Measurements from ENCODE around the gene TMEM80. TPM values are rescaled to one million over a fixed set of nuclear protein-coding genes. Genes with fewer than 3 reads are reported as not detected.
A peak's percentile ranks its signal among the peaks of the same experiment; 100 is the strongest.

Gene TMEM80
- total and polyA plus RNA-seq, 2 experiments from 2014 or later: 26.7 to 35.5 TPM

DNA sequence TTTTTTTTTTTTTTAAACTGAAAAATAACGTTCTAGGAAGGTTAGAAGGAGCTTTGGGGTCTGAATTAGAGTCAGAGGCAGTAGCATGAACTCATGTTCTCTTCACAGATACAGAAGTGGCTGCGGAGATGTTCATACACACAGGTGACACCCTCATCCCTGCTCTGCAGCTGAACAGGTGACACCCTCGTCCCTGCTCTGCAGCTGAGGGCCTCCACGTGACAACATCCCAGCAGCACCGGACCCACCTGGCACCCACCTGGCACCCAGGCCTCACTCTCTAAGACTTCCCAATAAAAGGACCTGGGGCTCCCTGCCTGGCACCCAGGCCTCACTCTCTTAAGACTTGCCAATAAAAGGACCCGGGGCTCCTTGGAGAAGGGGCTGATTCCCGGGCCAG, 38.8 kb upstream of the TMEM80 start:
- TF ChIP-seq EZH2 (IDR thresholded peaks at IDR 0.05; ENCODE audit: borderline replicate concordance): no peak
- TF ChIP-seq, protein P1, sequence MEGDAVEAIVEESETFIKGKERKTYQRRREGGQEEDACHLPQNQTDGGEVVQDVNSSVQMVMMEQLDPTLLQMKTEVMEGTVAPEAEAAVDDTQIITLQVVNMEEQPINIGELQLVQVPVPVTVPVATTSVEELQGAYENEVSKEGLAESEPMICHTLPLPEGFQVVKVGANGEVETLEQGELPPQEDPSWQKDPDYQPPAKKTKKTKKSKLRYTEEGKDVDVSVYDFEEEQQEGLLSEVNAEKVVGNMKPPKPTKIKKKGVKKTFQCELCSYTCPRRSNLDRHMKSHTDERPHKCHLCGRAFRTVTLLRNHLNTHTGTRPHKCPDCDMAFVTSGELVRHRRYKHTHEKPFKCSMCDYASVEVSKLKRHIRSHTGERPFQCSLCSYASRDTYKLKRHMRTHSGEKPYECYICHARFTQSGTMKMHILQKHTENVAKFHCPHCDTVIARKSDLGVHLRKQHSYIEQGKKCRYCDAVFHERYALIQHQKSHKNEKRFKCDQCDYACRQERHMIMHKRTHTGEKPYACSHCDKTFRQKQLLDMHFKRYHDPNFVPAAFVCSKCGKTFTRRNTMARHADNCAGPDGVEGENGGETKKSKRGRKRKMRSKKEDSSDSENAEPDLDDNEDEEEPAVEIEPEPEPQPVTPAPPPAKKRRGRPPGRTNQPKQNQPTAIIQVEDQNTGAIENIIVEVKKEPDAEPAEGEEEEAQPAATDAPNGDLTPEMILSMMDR (IDR thresholded peaks at IDR 0.05; ENCODE audit: poor library complexity): no peak
- no peak for TF ChIP-seq EZH2phosphoT487 (IDR thresholded peaks at IDR 0.05; ENCODE audit: low read depth, severe bottlenecking, unreplicated experiment)
- Histone ChIP-seq H3K79me2 (peaks cover 2% of the 10 kb centered on the region), H3K4me3 (no peak overlapping the region), H3K9me2 (replicated peaks; ENCODE audit: insufficient read depth) (no peaks in the 10 kb centered on the region), H3K4me1 (ENCODE audit: insufficient read depth) (peaks cover 9% of the 10 kb centered on the region), H3K9me3 (ENCODE audit: low read depth) (no peaks in the 10 kb centered on the region), H3K27me3 (no peaks in the 10 kb centered on the region), H3K27ac (no peak overlapping the region), H3K4me2 (no peak overlapping the region), H4K20me1 (ENCODE audit: insufficient read depth, poor library complexity, severe bottlenecking) (peaks cover 3% of the 10 kb centered on the region), H2AFZ (no peak overlapping the region), H3K36me3 (replicated peaks; ENCODE audit: insufficient read depth, low read depth) (no peaks in the 10 kb centered on the region)
- no peak for DNase-seq (ENCODE audit: low spot score)
- WGBS (ENCODE audit: low lambda C conversion rate, missing lambda C conversion rate): 89% methylated on average over 7 of the region's 7 CpGs

DNA sequence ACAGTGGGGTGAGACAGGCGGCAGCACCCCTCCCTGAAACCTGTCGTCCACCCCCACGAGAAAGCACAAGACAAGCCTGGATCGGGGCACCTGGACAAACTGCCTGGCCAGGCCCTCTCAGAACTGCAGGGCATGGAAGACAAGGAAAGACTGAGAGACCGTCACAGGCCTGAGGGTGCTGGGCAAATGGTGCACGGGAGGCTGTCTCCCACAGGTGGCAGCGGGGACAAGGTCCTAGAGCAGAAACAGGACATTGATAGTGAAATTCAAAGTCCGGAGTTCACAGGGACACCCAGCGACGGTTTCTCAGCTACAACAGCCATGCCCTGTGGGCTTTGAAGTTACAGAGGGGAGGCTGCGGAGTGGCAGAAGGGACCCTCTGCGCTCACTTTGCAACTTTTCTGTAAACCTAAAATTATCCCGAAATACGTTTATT, 37.9 kb upstream of the TMEM80 start:
- DNase-seq (ENCODE audit: low spot score): peak; percentile 33
- Histone ChIP-seq H2AFZ (no peak overlapping the region), H3K27ac (no peak overlapping the region), H3K4me3 (no peak overlapping the region), H3K36me3 (replicated peaks; ENCODE audit: insufficient read depth, low read depth) (no peaks in the 10 kb centered on the region), H3K9me3 (ENCODE audit: low read depth) (no peaks in the 10 kb centered on the region), H3K27me3 (no peaks in the 10 kb centered on the region), H4K20me1 (ENCODE audit: insufficient read depth, poor library complexity, severe bottlenecking) (peaks cover 3% of the 10 kb centered on the region), H3K9me2 (replicated peaks; ENCODE audit: insufficient read depth) (no peaks in the 10 kb centered on the region), H3K4me2 (no peak overlapping the region), H3K4me1 (ENCODE audit: insufficient read depth) (peaks cover 9% of the 10 kb centered on the region), H3K79me2 (peaks cover 5% of the 10 kb centered on the region)
- TF ChIP-seq EZH2 (IDR thresholded peaks at IDR 0.05; ENCODE audit: borderline replicate concordance) (no peak), EZH2phosphoT487 (IDR thresholded peaks at IDR 0.05; ENCODE audit: low read depth, severe bottlenecking, unreplicated experiment) (no peak)
- TF ChIP-seq, protein P1 (IDR thresholded peaks at IDR 0.05; ENCODE audit: poor library complexity): no peak
- WGBS (ENCODE audit: low lambda C conversion rate, missing lambda C conversion rate): 85% methylated on average over 14 of the region's 14 CpGs

- Histone ChIP-seq H4K20me1 (ENCODE audit: insufficient read depth, poor library complexity, severe bottlenecking) (peaks cover 3% of the 10 kb centered on the region), H3K27ac (no peak overlapping the region), H3K9me2 (replicated peaks; ENCODE audit: insufficient read depth) (no peaks in the 10 kb centered on the region), H3K27me3 (no peaks in the 10 kb centered on the region), H3K4me2 (no peak overlapping the region), H3K4me3 (no peak overlapping the region), H3K9me3 (ENCODE audit: low read depth) (no peaks in the 10 kb centered on the region), H3K4me1 (ENCODE audit: insufficient read depth) (peaks cover 9% of the 10 kb centered on the region), H3K79me2 (peaks cover 8% of the 10 kb centered on the region), H3K36me3 (replicated peaks; ENCODE audit: insufficient read depth, low read depth) (no peaks in the 10 kb centered on the region), H2AFZ (no peak overlapping the region)
- 93% methylated on average over 16 of the region's 16 CpGs for WGBS (ENCODE audit: low lambda C conversion rate, missing lambda C conversion rate)
- TF ChIP-seq, protein P1 (IDR thresholded peaks at IDR 0.05; ENCODE audit: poor library complexity): no peak
- TF ChIP-seq EZH2 (IDR thresholded peaks at IDR 0.05; ENCODE audit: borderline replicate concordance) (no peak), EZH2phosphoT487 (IDR thresholded peaks at IDR 0.05; ENCODE audit: low read depth, severe bottlenecking, unreplicated experiment) (no peak)
- DNase-seq (ENCODE audit: low spot score): no peak
These were observed 36.0 kb upstream of the TMEM80 start for GRCh38 chr11:659532-660085.

Measured in hepatocyte (in vitro differentiated cells).